ENCODE results near the gene DGAT2. TPM values are rescaled to one million over a fixed set of nuclear protein-coding genes. Genes with fewer than 3 reads are reported as not detected.

The DGAT2 gene
- polyA plus RNA-seq, 4 donors = 3.4 to 5.2 (median 3.7) TPM

GRCh38 chr11:75777461-75778110 is 9.0 kb downstream of the DGAT2 start:
- no peak for DNase-seq (ENCODE audit: low read depth in 4 of 4, low spot score in 2 of 4)

- DNase-seq (ENCODE audit: low read depth in 4 of 4, low spot score in 2 of 4) = no peak
Observed at GRCh38 chr11:75778962-75779361, 10.4 kb downstream of the DGAT2 start.

GRCh38 chr11:75779960-75780359 is 11.4 kb downstream of the DGAT2 start:
- DNase-seq (ENCODE audit: low read depth in 4 of 4, low spot score in 2 of 4) = no peak

GRCh38 chr11:75780888-75781287 is 12.3 kb downstream of the DGAT2 start:
- DNase-seq (ENCODE audit: low read depth in 4 of 4, low spot score in 2 of 4) = no peak

- no peak for DNase-seq (ENCODE audit: low read depth in 4 of 4, low spot score in 2 of 4)
Observed at GRCh38 chr11:75781296-75781695, 12.7 kb downstream of the DGAT2 start.

- DNase-seq (ENCODE audit: low read depth in 4 of 4, low spot score in 2 of 4) = no peak
Observed at GRCh38 chr11:75781831-75782230, 13.3 kb downstream of the DGAT2 start.

GRCh38 chr11:75782540-75783263 is 14.1 kb downstream of the DGAT2 start:
- DNase-seq (ENCODE audit: low read depth in 4 of 4, low spot score in 2 of 4) = no peak

- DNase-seq (ENCODE audit: low read depth in 4 of 4, low spot score in 2 of 4) = no peak
Observed at GRCh38 chr11:75783416-75784084, 15.0 kb downstream of the DGAT2 start.

GRCh38 chr11:75784085-75784478 is 15.5 kb downstream of the DGAT2 start:
- DNase-seq (ENCODE audit: low read depth in 4 of 4, low spot score in 2 of 4) = no peak

- no peak for DNase-seq (ENCODE audit: low read depth in 4 of 4, low spot score in 2 of 4)
Observed at GRCh38 chr11:75784506-75784905, 15.9 kb downstream of the DGAT2 start.

- no peak for DNase-seq (ENCODE audit: low read depth in 4 of 4, low spot score in 2 of 4)
Observed at GRCh38 chr11:75785187-75785586, 16.6 kb downstream of the DGAT2 start.

- peak in 1 of 4 donors; percentile 40 for DNase-seq (ENCODE audit: low read depth in 4 of 4, low spot score in 2 of 4)
Observed at GRCh38 chr11:75786101-75786736, 17.6 kb downstream of the DGAT2 start.

- no peak for DNase-seq (ENCODE audit: low read depth in 4 of 4, low spot score in 2 of 4)
Observed at GRCh38 chr11:75789521-75789920, 20.9 kb downstream of the DGAT2 start.

- no peak for DNase-seq (ENCODE audit: low read depth in 4 of 4, low spot score in 2 of 4)
Observed at GRCh38 chr11:75790986-75791385, 22.4 kb downstream of the DGAT2 start.

GRCh38 chr11:75792127-75792731 is 23.7 kb downstream of the DGAT2 start:
- no peak for DNase-seq (ENCODE audit: low read depth in 4 of 4, low spot score in 2 of 4)

GRCh38 chr11:75792997-75793800 is 24.6 kb downstream of the DGAT2 start:
- DNase-seq (ENCODE audit: low read depth in 4 of 4, low spot score in 2 of 4) = no peak

GRCh38 chr11:75793966-75794365 is 25.4 kb downstream of the DGAT2 start:
- DNase-seq (ENCODE audit: low read depth in 4 of 4, low spot score in 2 of 4) = no peak

- no peak for DNase-seq (ENCODE audit: low read depth in 4 of 4, low spot score in 2 of 4)
Observed at GRCh38 chr11:75795276-75796090, 26.9 kb downstream of the DGAT2 start.

- no peak for DNase-seq (ENCODE audit: low read depth in 4 of 4, low spot score in 2 of 4)
Observed at GRCh38 chr11:75796091-75796435, 27.5 kb downstream of the DGAT2 start.
